Progenitor cell of endocrine pancreas (in vitro differentiated cells): ENCODE data around the gene ATP6V1C2. TPM values are rescaled to one million over a fixed set of nuclear protein-coding genes. Genes with fewer than 3 reads are reported as not detected.

ENCODE experiments used
- DNase-seq: peaks from one replicate; pipeline ENCODE4 v3.0.0; 2021; ENCODE audit warnings: low spot score; ENCODE audit not compliant: unreplicated experiment
- H3K27ac Mint-ChIP-seq: 2 replicates; pipeline ENCODE4 v1.8.0; 2021; ENCODE audit warnings: mild to moderate bottlenecking, moderate library complexity, mixed read lengths
- H3K27me3 Mint-ChIP-seq: 2 replicates; pipeline ENCODE4 v1.8.0; 2021; ENCODE audit warnings: mixed read lengths
- H3K36me3 Mint-ChIP-seq: 2 replicates; pipeline ENCODE4 v1.8.0; 2022; ENCODE audit warnings: mixed read lengths; ENCODE audit not compliant: insufficient read depth
- H3K4me1 Mint-ChIP-seq: 2 replicates; pipeline ENCODE4 v1.8.0; 2021; ENCODE audit warnings: low read depth, mixed read lengths
- H3K4me3 Mint-ChIP-seq: 2 replicates; pipeline ENCODE4 v1.8.0; 2021; ENCODE audit warnings: low read depth, mild to moderate bottlenecking, moderate library complexity, mixed read lengths
- H3K9me3 Mint-ChIP-seq: 2 replicates; pipeline ENCODE4 v1.8.0; 2021; ENCODE audit warnings: low read depth, mixed read lengths
- CTCF ChIP-seq: fragments of 200-600 bp; sonication (generic); IDR thresholded peaks from one replicate; pipeline ENCODE4 v1.5.0; 2021; ENCODE audit warnings: antibody characterized with exemption, mild to moderate bottlenecking; ENCODE audit not compliant: unreplicated experiment
- total RNA-seq: library from RNA; stranded (reverse); gene quantifications from 2 replicates; pipeline ENCODE4 v1.2.1, GENCODE V29; 2021

The ATP6V1C2 gene
- total RNA-seq, 1 donor from 2014 or later = 0.19 TPM

- Mint-ChIP-seq H3K27ac (no peak overlapping the region), H3K4me3 (no peak overlapping the region), H3K4me1 (no peaks in the 10 kb centered on the region), H3K27me3 (peaks cover 2% of the 10 kb centered on the region), H3K36me3 (no peaks in the 10 kb centered on the region), H3K9me3 (no peaks in the 10 kb centered on the region)
- no peak for TF ChIP-seq CTCF
- DNase-seq = no peak
These were observed 42.0 kb downstream of the ATP6V1C2 start for GRCh38 chr2:10763461-10763800.

- DNase-seq = no peak
- H3K36me3 Mint-ChIP-seq = no peaks in the 10 kb centered on the region
- no peaks in the 10 kb centered on the region for H3K9me3 Mint-ChIP-seq
- no peaks in the 10 kb centered on the region for H3K4me1 Mint-ChIP-seq
- TF ChIP-seq CTCF = no peak
- H3K4me3 Mint-ChIP-seq = no peak overlapping the region
- no peak overlapping the region for H3K27ac Mint-ChIP-seq
- peaks cover 2% of the 10 kb centered on the region for H3K27me3 Mint-ChIP-seq
These were observed 42.8 kb downstream of the ATP6V1C2 start for GRCh38 chr2:10764096-10764785.

GRCh38 chr2:10764896-10765295 is 43.5 kb downstream of the ATP6V1C2 start:
- no peaks in the 10 kb centered on the region for H3K4me1 Mint-ChIP-seq
- H3K9me3 Mint-ChIP-seq = no peaks in the 10 kb centered on the region
- no peaks in the 10 kb centered on the region for H3K36me3 Mint-ChIP-seq
- no peak overlapping the region for H3K27ac Mint-ChIP-seq
- DNase-seq = no peak
- H3K4me3 Mint-ChIP-seq = no peak overlapping the region
- peaks cover 2% of the 10 kb centered on the region for H3K27me3 Mint-ChIP-seq
- TF ChIP-seq CTCF = no peak

GRCh38 chr2:10765461-10765860 is 44.0 kb downstream of the ATP6V1C2 start:
- Mint-ChIP-seq H3K27me3 (peaks cover 2% of the 10 kb centered on the region), H3K36me3 (no peaks in the 10 kb centered on the region), H3K9me3 (no peaks in the 10 kb centered on the region), H3K4me3 (no peak overlapping the region), H3K27ac (no peak overlapping the region), H3K4me1 (no peaks in the 10 kb centered on the region)
- DNase-seq = no peak
- no peak for TF ChIP-seq CTCF

GRCh38 chr2:10765914-10766313 is 44.5 kb downstream of the ATP6V1C2 start:
- H3K4me3 Mint-ChIP-seq = no peak overlapping the region
- no peak overlapping the region for H3K27ac Mint-ChIP-seq
- H3K9me3 Mint-ChIP-seq = no peaks in the 10 kb centered on the region
- DNase-seq = no peak
- H3K4me1 Mint-ChIP-seq = no peaks in the 10 kb centered on the region
- H3K27me3 Mint-ChIP-seq = peaks cover under 1% of the 10 kb centered on the region
- no peaks in the 10 kb centered on the region for H3K36me3 Mint-ChIP-seq
- no peak for TF ChIP-seq CTCF
